MM.1S (cell line): Measurements from ENCODE around the gene CYTL1.

ENCODE experiments used
- DNase-seq: peaks from one replicate; pipeline ENCODE4 v3.0.0-alpha.2; 2015
- H2AFZ ChIP-seq: fragments of 300-600 bp; sonication (generic); 2 replicates; pipeline ENCODE4 v1.6.0; 2016; ENCODE audit warnings: antibody characterized with exemption, low read length
- H3F3A ChIP-seq: fragments of 300-600 bp; sonication (generic); 2 replicates; pipeline ENCODE4 v1.6.1; 2016; ENCODE audit warnings: mild to moderate bottlenecking, antibody characterized with exemption, low read length, moderate library complexity, mixed read lengths; ENCODE audit not compliant: insufficient read depth
- H3K27ac ChIP-seq: fragments of 300-600 bp; sonication (generic); 2 replicates; pipeline ENCODE4 v1.5.1; 2016; ENCODE audit warnings: mild to moderate bottlenecking, low read length
- H3K27me3 ChIP-seq: fragments of 300-600 bp; sonication (generic); replicated peaks from 2 replicates; pipeline ENCODE4 v1.6.0; 2016; ENCODE audit warnings: low read length; ENCODE audit not compliant: insufficient read depth
- H3K36me3 ChIP-seq: fragments of 300-600 bp; sonication (generic); replicated peaks from 2 replicates; pipeline ENCODE4 v1.6.1; 2016; ENCODE audit warnings: mild to moderate bottlenecking, low read length, mixed read lengths; ENCODE audit not compliant: insufficient read depth
- H3K4me1 ChIP-seq: fragments of 300-600 bp; sonication (generic); 2 replicates; pipeline ENCODE4 v1.6.1; 2016; ENCODE audit warnings: low read length, mixed read lengths
- H3K4me2 ChIP-seq: fragments of 300-600 bp; sonication (generic); 2 replicates; pipeline ENCODE4 v1.6.0; 2016; ENCODE audit warnings: low read depth, low read length
- H3K4me3 ChIP-seq: fragments of 300-600 bp; sonication (generic); 2 replicates; pipeline ENCODE4 v1.5.1; 2016; ENCODE audit warnings: low read length, mixed read lengths
- H3K79me2 ChIP-seq: fragments of 300-600 bp; sonication (generic); 2 replicates; pipeline ENCODE4 v1.6.1; 2016; ENCODE audit warnings: mixed run types, low read length, mixed read lengths
- H3K9ac ChIP-seq: fragments of 300-600 bp; sonication (generic); 2 replicates; pipeline ENCODE4 v1.6.1; 2016; ENCODE audit warnings: low read length, mixed read lengths
- H3K9me2 ChIP-seq: fragments of 300-600 bp; sonication (generic); replicated peaks from 2 replicates; pipeline ENCODE4 v1.6.1; 2016; ENCODE audit warnings: mild to moderate bottlenecking, low read length, mixed read lengths; ENCODE audit not compliant: insufficient read depth
- H3K9me3 ChIP-seq: fragments of 300-600 bp; sonication (generic); replicated peaks from 2 replicates; pipeline ENCODE4 v1.6.1; 2016; ENCODE audit warnings: mild to moderate bottlenecking, low read length, mixed read lengths; ENCODE audit not compliant: insufficient read depth
- H4K20me1 ChIP-seq: fragments of 300-600 bp; sonication (generic); 2 replicates; pipeline ENCODE4 v1.6.1; 2016; ENCODE audit warnings: mild to moderate bottlenecking, low read length, moderate library complexity, mixed read lengths; ENCODE audit not compliant: insufficient read depth
- EZH2 ChIP-seq: fragments of 300-600 bp; sonication (generic); optimal IDR thresholded peaks from 2 replicates; pipeline ENCODE3; 2017; ENCODE audit warnings: low read depth, mild to moderate bottlenecking, antibody characterized with exemption, low read length, mixed read lengths
- EZH2phosphoT487 ChIP-seq: fragments of 300-600 bp; sonication (generic); IDR thresholded peaks from 2 replicates; pipeline ENCODE4 v1.6.1; 2018; ENCODE audit warnings: antibody characterized with exemption, low read length
- TF ChIP-seq, protein P1 (sequence below): fragments of 300-600 bp; sonication (generic); IDR thresholded peaks from 2 replicates; pipeline ENCODE4 v1.5.1; 2016; ENCODE audit warnings: antibody characterized with exemption, low read length, mixed read lengths

Gene CYTL1

GRCh38 chr4:5055411-5055810 lies 36.2 kb upstream of the CYTL1 start:
- Histone ChIP-seq H3K9ac (no peak overlapping the region), H3K4me2 (no peak overlapping the region), H3K9me2 (no peaks in the 10 kb centered on the region), H3K27ac (no peak overlapping the region), H4K20me1 (no peaks in the 10 kb centered on the region), H3K79me2 (no peaks in the 10 kb centered on the region), H2AFZ (no peak overlapping the region), H3F3A (no peaks in the 10 kb centered on the region), H3K36me3 (no peaks in the 10 kb centered on the region), H3K27me3 (no peaks in the 10 kb centered on the region), H3K4me1 (no peaks in the 10 kb centered on the region), H3K9me3 (no peaks in the 10 kb centered on the region), H3K4me3 (no peak overlapping the region)
- no peak for TF ChIP-seq EZH2phosphoT487
- TF ChIP-seq, protein P1, sequence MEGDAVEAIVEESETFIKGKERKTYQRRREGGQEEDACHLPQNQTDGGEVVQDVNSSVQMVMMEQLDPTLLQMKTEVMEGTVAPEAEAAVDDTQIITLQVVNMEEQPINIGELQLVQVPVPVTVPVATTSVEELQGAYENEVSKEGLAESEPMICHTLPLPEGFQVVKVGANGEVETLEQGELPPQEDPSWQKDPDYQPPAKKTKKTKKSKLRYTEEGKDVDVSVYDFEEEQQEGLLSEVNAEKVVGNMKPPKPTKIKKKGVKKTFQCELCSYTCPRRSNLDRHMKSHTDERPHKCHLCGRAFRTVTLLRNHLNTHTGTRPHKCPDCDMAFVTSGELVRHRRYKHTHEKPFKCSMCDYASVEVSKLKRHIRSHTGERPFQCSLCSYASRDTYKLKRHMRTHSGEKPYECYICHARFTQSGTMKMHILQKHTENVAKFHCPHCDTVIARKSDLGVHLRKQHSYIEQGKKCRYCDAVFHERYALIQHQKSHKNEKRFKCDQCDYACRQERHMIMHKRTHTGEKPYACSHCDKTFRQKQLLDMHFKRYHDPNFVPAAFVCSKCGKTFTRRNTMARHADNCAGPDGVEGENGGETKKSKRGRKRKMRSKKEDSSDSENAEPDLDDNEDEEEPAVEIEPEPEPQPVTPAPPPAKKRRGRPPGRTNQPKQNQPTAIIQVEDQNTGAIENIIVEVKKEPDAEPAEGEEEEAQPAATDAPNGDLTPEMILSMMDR: no peak
- no peak for TF ChIP-seq EZH2
- no peak for DNase-seq

GRCh38 chr4:5054532-5054931 lies 35.3 kb upstream of the CYTL1 start:
- no peak for DNase-seq
- H2AFZ ChIP-seq: no peak overlapping the region
- H3K4me1 ChIP-seq: no peaks in the 10 kb centered on the region
- no peaks in the 10 kb centered on the region for H3K9me3 ChIP-seq
- no peaks in the 10 kb centered on the region for H3K79me2 ChIP-seq
- H3K4me3 ChIP-seq: no peak overlapping the region
- no peaks in the 10 kb centered on the region for H4K20me1 ChIP-seq
- no peaks in the 10 kb centered on the region for H3K36me3 ChIP-seq
- H3F3A ChIP-seq: no peaks in the 10 kb centered on the region
- no peak overlapping the region for H3K27ac ChIP-seq
- H3K9me2 ChIP-seq: no peaks in the 10 kb centered on the region
- TF ChIP-seq, protein P1: no peak
- TF ChIP-seq EZH2phosphoT487 (no peak), EZH2 (no peak)
- H3K27me3 ChIP-seq: no peaks in the 10 kb centered on the region
- no peak overlapping the region for H3K4me2 ChIP-seq
- no peak overlapping the region for H3K9ac ChIP-seq

DNA sequence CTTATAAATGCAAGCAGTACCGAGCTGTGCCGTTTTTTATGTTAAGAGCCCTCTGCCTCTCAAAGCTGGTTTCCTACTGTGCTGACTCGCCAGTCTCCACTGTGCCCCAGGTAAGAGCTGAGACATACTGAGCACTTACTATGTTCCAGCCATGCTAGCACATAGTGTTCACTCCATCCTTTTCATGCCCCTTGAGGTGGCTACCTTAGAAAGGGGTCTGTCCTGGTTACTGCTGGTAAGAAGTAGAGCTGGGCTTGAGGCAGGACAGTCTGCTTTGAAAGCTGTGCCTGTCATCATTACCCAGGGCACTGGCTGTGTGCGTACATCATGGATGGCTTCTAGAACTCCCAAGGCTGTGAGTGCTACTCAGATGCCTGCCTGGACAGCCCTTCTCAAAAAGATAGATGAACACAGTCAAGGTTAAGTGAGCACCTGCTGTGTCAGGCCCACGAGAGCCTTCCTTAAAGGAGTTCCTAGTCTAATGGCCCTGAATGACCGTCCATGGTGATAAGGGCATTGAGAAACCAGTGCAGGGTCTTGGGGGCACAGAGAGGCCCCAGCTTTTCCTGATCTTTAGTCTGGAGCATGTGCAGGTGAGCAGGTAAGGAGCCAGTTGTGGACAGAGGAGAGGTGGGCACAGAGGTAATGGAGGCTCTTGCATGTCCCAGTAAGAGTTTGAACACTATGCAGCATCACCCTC lies 33.6 kb upstream of the CYTL1 start:
- no peaks in the 10 kb centered on the region for H3K27me3 ChIP-seq
- H3F3A ChIP-seq: no peaks in the 10 kb centered on the region
- H3K9ac ChIP-seq: no peak overlapping the region
- no peaks in the 10 kb centered on the region for H3K9me3 ChIP-seq
- no peaks in the 10 kb centered on the region for H3K9me2 ChIP-seq
- H3K4me3 ChIP-seq: no peak overlapping the region
- no peak for DNase-seq
- no peak for TF ChIP-seq EZH2phosphoT487
- TF ChIP-seq, protein P1: no peak
- TF ChIP-seq EZH2: no peak
- H3K79me2 ChIP-seq: no peaks in the 10 kb centered on the region
- no peaks in the 10 kb centered on the region for H3K36me3 ChIP-seq
- no peak overlapping the region for H2AFZ ChIP-seq
- no peak overlapping the region for H3K27ac ChIP-seq
- H4K20me1 ChIP-seq: no peaks in the 10 kb centered on the region
- no peak overlapping the region for H3K4me2 ChIP-seq
- no peaks in the 10 kb centered on the region for H3K4me1 ChIP-seq
